Retina (tissue), 1 donor: ENCODE data around the gene AKAP11.
A peak's percentile ranks its signal among the peaks of the same experiment; 100 is the strongest.
"Not testable (repeated sequence)": the region's sequence is repeated elsewhere in the genome, so short reads cannot be mapped to it uniquely, and the experiment has no call there.

Source experiments
- DNase-seq: peaks from one replicate; pipeline ENCODE4 v3.0.0-alpha.2; 2016

The AKAP11 gene

GRCh38 chr13:42272115-42272803, at the start of gene AKAP11:
AKAP11 (plus strand) TSS chr13:42272152; CDS start chr13:42286349, 14,197 bp downstream.
- peak; percentile 92 for DNase-seq

GRCh38 chr13:42223681-42224080, 48.3 kb upstream of the AKAP11 start:
- DNase-seq = no peak

GRCh38 chr13:42225051-42225450, 46.9 kb upstream of the AKAP11 start:
- DNase-seq = no peak

- not testable (repeated sequence) for DNase-seq
These were observed 45.2 kb upstream of the AKAP11 start for GRCh38 chr13:42226759-42227158.

- DNase-seq = no peak
These were observed 43.4 kb upstream of the AKAP11 start for GRCh38 chr13:42228527-42228926.

- DNase-seq = no peak
These were observed 42.7 kb upstream of the AKAP11 start for GRCh38 chr13:42229287-42229686.

- DNase-seq = no peak
These were observed 39.3 kb upstream of the AKAP11 start for GRCh38 chr13:42232671-42233070.

- DNase-seq = no peak
These were observed 38.2 kb upstream of the AKAP11 start for GRCh38 chr13:42233726-42234125.

GRCh38 chr13:42239161-42239560, 32.8 kb upstream of the AKAP11 start:
- no peak for DNase-seq

- DNase-seq = no peak
These were observed 32.3 kb upstream of the AKAP11 start for GRCh38 chr13:42239644-42240043.

GRCh38 chr13:42246541-42246940, 25.4 kb upstream of the AKAP11 start:
- DNase-seq = no peak

- no peak for DNase-seq
These were observed 24.1 kb upstream of the AKAP11 start for GRCh38 chr13:42247883-42248282.

GRCh38 chr13:42255886-42256285, 16.1 kb upstream of the AKAP11 start:
- DNase-seq = no peak

- DNase-seq = no peak
These were observed 13.2 kb upstream of the AKAP11 start for GRCh38 chr13:42258747-42259146.

- DNase-seq = no peak
These were observed 12.4 kb upstream of the AKAP11 start for GRCh38 chr13:42259515-42259914.

GRCh38 chr13:42260903-42261654, 10.9 kb upstream of the AKAP11 start:
- DNase-seq = no peak

- DNase-seq = no peak
These were observed 5.5 kb upstream of the AKAP11 start for GRCh38 chr13:42266473-42266872.

- no peak for DNase-seq
These were observed 1.6 kb upstream of the AKAP11 start for GRCh38 chr13:42270160-42270856.

GRCh38 chr13:42270857-42271215, 1.1 kb upstream of the AKAP11 start:
- no peak for DNase-seq

GRCh38 chr13:42271337-42272114, 426 bp upstream of the AKAP11 start:
- DNase-seq = peak; percentile 98

- DNase-seq = no peak
These were observed 838 bp downstream of the AKAP11 start for GRCh38 chr13:42272804-42273175.

- DNase-seq = no peak
These were observed 2.6 kb downstream of the AKAP11 start for GRCh38 chr13:42274386-42275097.

- no peak for DNase-seq
These were observed 3.1 kb downstream of the AKAP11 start for GRCh38 chr13:42275098-42275471.
